Osteocyte (in vitro differentiated cells): Measurements from ENCODE around the gene DPYD. TPM values are rescaled to one million over a fixed set of nuclear protein-coding genes. Genes with fewer than 3 reads are reported as not detected.

Source experiments
- DNase-seq: peaks from one replicate; pipeline ENCODE4 v3.0.0; 2021; ENCODE audit warnings: mixed read lengths; ENCODE audit not compliant: unreplicated experiment; ENCODE audit errors: extremely low spot score
- H3K27ac Mint-ChIP-seq: one replicate; pipeline ENCODE4 v1.8.0; 2021; ENCODE audit warnings: mild to moderate bottlenecking, mixed read lengths; ENCODE audit not compliant: unreplicated experiment
- H3K27me3 Mint-ChIP-seq: one replicate; pipeline ENCODE4 v1.8.0; 2021; ENCODE audit warnings: mixed read lengths; ENCODE audit not compliant: unreplicated experiment
- H3K36me3 Mint-ChIP-seq: one replicate; pipeline ENCODE4 v1.8.0; 2021; ENCODE audit warnings: mixed read lengths; ENCODE audit not compliant: unreplicated experiment
- H3K4me1 Mint-ChIP-seq: one replicate; pipeline ENCODE4 v1.8.0; 2021; ENCODE audit warnings: mixed read lengths; ENCODE audit not compliant: unreplicated experiment
- H3K4me3 Mint-ChIP-seq: one replicate; pipeline ENCODE4 v1.8.0; 2021; ENCODE audit warnings: mild to moderate bottlenecking, moderate library complexity, mixed read lengths; ENCODE audit not compliant: unreplicated experiment
- H3K9me3 Mint-ChIP-seq: one replicate; pipeline ENCODE4 v1.8.0; 2021; ENCODE audit warnings: mixed read lengths; ENCODE audit not compliant: unreplicated experiment
- total RNA-seq: library from RNA; stranded (reverse); gene quantifications from 2 replicates; pipeline ENCODE4 v1.2.1, GENCODE V29; 2021
- TF ChIP-seq, protein P1 (sequence below): fragments of 200-600 bp; sonication (generic); IDR thresholded peaks from 2 replicates; pipeline ENCODE4 v1.5.0; 2021; ENCODE audit warnings: antibody characterized with exemption, mild to moderate bottlenecking, moderate library complexity

The DPYD gene
- total RNA-seq, 1 donor from 2014 or later, result 44.0 TPM

DNA sequence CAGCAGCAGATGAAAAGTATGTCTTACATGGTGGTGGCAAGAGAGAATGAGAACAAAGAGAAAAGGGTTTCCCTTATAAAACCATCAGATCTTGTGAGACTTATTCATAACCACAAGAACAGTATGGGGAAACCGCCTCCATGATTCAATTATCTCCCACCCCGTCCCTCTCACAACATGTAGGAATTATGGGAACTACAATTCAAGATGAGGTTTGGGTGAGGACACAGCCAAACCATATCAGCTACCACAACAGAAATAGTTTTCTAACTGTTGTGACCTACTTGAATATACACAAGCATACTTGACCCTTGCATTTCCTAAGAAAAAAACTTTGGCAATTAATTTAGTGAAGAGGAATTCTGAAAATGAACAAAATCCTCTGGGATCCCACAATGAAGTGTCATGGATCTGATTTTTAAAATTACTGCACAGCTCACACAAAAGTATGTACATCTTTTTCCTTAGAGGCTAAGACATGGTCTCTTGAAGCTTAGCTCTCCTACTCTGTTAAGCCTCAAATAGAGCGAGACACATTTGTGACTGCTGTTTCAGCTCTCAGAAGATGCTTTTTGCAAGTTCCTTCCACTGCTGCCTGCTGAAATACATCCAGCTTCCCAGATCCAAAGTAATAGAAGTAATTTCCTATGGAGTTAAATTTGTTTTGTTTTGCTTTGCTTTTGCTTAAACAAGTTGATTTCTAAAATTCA lies 265.8 kb downstream of the DPYD start:
- no peak overlapping the region for H3K27ac Mint-ChIP-seq
- TF ChIP-seq, protein P1, sequence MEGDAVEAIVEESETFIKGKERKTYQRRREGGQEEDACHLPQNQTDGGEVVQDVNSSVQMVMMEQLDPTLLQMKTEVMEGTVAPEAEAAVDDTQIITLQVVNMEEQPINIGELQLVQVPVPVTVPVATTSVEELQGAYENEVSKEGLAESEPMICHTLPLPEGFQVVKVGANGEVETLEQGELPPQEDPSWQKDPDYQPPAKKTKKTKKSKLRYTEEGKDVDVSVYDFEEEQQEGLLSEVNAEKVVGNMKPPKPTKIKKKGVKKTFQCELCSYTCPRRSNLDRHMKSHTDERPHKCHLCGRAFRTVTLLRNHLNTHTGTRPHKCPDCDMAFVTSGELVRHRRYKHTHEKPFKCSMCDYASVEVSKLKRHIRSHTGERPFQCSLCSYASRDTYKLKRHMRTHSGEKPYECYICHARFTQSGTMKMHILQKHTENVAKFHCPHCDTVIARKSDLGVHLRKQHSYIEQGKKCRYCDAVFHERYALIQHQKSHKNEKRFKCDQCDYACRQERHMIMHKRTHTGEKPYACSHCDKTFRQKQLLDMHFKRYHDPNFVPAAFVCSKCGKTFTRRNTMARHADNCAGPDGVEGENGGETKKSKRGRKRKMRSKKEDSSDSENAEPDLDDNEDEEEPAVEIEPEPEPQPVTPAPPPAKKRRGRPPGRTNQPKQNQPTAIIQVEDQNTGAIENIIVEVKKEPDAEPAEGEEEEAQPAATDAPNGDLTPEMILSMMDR, result no peak
- no peaks in the 10 kb centered on the region for H3K9me3 Mint-ChIP-seq
- H3K36me3 Mint-ChIP-seq, result peaks cover 3% of the 10 kb centered on the region
- H3K27me3 Mint-ChIP-seq, result no peaks in the 10 kb centered on the region
- H3K4me1 Mint-ChIP-seq, result peaks cover 17% of the 10 kb centered on the region
- no peak overlapping the region for H3K4me3 Mint-ChIP-seq
- no peak for DNase-seq

DNA sequence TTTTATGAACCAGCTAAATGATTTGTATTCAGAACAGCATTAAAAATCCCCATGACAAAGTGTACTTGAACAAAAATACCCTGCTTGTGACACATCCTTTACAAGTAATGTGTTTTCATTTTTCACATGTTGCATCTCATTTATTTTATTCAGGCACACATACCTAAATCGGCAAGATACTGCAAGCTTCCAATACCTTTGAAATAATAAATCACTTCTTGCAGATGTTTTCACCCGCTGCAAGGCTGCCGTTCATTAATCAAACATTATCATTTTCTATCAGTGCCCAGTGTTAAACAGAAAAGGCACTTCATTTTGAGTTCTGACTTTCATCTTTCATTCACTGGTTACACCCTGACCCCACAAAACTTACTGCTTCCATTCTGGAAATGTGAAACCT lies 269.6 kb downstream of the DPYD start:
- no peak overlapping the region for H3K27ac Mint-ChIP-seq
- DNase-seq, result no peak

DNA sequence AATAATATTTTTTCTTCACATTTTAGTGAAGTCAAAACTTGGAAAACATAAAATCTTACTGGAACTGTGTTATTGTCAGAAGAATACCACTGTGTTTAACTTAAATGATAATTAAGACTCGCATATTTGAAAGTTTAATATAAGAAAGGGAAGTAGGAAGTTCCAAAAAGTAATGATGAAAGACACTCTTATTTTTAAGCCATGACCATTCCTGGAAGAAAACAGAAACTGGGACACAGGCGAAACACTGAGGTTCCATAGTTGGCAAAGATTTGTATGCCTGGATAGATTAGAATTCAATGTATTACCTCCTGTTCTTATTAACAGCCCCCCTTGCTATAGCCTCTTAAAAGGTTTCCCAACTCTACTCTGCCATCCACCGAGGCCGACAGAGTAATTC lies 271.2 kb downstream of the DPYD start:
- Mint-ChIP-seq H3K27me3 (no peaks in the 10 kb centered on the region), H3K36me3 (peaks cover 23% of the 10 kb centered on the region), H3K4me3 (no peak overlapping the region), H3K4me1 (peaks cover 24% of the 10 kb centered on the region), H3K9me3 (peaks cover 16% of the 10 kb centered on the region), H3K27ac (no peak overlapping the region)
- no peak for DNase-seq
- TF ChIP-seq, protein P1, result no peak

More for the DNA sequence above, 269.6 kb downstream of the DPYD start:
- Mint-ChIP-seq H3K27me3 (no peaks in the 10 kb centered on the region), H3K9me3 (peaks cover 7% of the 10 kb centered on the region), H3K4me1 (peaks cover 24% of the 10 kb centered on the region), H3K36me3 (peaks cover 14% of the 10 kb centered on the region), H3K4me3 (no peak overlapping the region)
- TF ChIP-seq, protein P1, result no peak

DNA sequence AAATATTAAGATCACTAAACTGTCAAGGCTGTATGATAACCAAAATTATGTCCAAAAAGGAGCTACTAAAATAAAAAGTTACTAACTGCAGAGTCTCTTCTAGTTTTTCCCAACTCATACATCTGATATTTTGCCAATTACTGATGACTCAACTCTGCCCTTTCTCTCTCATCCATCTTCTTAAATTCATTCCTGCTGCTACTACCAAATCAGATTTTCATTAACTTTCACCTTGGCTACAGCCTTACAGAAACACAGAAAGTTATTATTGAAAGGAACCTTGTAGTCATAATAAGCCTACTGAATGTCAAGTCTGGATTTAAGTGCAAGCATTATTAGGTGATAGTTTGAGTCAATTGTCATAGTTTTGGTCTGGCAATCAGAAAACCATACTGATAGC lies 273.1 kb downstream of the DPYD start:
- Mint-ChIP-seq H3K4me3 (no peak overlapping the region), H3K9me3 (peaks cover 20% of the 10 kb centered on the region), H3K4me1 (peaks cover 24% of the 10 kb centered on the region), H3K36me3 (peaks cover 29% of the 10 kb centered on the region), H3K27ac (no peak overlapping the region), H3K27me3 (no peaks in the 10 kb centered on the region)
- TF ChIP-seq, protein P1, result no peak
- no peak for DNase-seq

DNA sequence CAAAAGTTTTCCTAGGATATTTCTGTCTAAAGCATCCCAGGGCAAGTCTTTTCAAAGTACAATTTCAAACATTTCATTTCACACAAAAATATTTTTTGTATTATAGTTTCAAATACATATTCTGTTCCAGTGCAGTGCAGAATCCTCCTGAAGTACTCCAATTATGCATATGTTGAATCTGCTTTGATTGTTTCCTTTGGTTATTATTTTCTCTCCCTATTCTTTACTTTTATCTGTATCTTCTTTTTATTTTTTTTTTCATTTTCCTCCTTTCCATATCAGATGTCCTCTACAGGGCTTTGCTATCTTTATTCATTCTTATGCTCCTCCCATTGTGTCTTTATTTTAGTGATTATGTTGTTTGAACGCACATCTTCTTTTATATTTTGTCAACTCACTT lies 274.8 kb downstream of the DPYD start:
- peaks cover 21% of the 10 kb centered on the region for H3K9me3 Mint-ChIP-seq
- peaks cover 34% of the 10 kb centered on the region for H3K36me3 Mint-ChIP-seq
- TF ChIP-seq, protein P1, result no peak
- DNase-seq, result no peak
- H3K27me3 Mint-ChIP-seq, result no peaks in the 10 kb centered on the region
- H3K27ac Mint-ChIP-seq, result no peak overlapping the region
- peaks cover 17% of the 10 kb centered on the region for H3K4me1 Mint-ChIP-seq
- no peak overlapping the region for H3K4me3 Mint-ChIP-seq
